CD4-positive, alpha-beta T cell treated with Interleukin-15 for 1 hour (primary cell): Measurements from ENCODE around the gene SOX18.
"Not testable (repeated sequence)": the region's sequence is repeated elsewhere in the genome, so short reads cannot be mapped to it uniquely, and the experiment has no call there.

Source experiments
- DNase-seq: peaks from one replicate; pipeline ENCODE4 v3.0.0-alpha.2; 2020

SOX18 gene

DNA sequence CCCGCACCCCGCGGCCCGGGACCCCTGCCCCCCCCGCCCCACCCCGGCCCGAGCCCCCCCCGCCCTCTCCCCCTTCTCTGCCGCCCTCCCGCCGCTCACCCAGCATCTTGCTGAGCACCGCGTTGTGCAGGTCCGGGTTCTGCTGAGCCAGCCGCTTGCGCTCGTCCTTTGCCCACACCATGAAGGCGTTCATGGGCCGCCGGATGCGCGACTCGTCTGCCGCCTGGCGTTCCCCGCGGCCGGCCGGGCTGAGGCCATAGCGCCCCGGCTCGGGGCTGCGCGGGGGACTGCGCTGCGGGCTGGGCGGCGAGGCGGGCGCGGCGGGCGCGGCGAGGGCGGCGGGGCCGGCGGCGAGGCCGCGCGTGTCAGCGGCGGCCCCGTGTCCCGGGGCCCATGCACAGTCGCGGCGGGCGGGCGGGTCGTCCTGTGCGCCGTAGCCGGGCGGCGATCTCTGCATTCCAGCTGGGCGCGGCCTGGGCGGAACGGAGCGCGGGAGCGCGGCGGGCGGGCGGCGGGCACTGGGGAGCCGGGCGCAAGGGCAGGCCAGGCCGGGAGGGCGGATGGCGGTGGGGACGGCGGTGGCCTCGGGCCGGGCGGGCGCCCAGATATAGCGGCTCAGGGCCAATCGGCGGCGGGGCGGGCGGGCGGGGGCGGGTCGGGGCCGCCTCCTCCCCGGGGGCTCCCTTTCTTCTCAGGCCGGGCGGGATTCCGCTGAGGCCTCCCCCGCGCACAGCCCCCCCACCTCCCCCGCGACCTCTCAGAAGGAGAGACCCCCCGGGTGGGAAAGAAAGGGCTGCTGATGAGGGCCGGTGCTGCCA, at the start of gene SOX18:
Gene SOX18 (minus strand): TSS at position 580 of the 818 bp plus-strand sequence. CDS start 123 bp downstream, at position 457.
- DNase-seq, result no peak

DNA sequence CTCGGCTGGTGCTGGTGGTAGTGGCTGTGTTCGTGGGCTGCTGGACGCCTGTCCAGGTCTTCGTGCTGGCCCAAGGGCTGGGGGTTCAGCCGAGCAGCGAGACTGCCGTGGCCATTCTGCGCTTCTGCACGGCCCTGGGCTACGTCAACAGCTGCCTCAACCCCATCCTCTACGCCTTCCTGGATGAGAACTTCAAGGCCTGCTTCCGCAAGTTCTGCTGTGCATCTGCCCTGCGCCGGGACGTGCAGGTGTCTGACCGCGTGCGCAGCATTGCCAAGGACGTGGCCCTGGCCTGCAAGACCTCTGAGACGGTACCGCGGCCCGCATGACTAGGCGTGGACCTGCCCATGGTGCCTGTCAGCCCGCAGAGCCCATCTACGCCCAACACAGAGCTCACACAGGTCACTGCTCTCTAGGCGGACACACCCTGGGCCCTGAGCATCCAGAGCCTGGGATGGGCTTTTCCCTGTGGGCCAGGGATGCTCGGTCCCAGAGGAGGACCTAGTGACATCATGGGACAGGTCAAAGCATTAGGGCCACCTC, 49.1 kb upstream of the SOX18 start:
- no peak for DNase-seq

DNA sequence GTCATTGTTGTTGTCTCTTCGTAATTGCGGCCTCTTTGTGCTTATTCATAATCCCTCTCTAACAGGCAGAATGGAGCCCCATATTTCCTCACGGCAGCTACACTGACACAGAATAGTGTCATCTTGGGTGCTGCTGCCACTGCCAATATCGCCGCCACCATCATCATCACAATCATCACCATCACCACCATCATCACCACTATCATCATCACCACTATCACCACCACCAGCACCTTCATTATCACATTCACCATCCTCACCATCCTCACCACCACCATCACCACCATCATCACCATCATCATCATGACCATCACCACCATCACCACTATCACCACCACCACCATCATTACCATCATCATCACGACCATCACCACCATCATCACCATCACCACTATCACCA, 47.1 kb upstream of the SOX18 start:
- no peak for DNase-seq

DNA sequence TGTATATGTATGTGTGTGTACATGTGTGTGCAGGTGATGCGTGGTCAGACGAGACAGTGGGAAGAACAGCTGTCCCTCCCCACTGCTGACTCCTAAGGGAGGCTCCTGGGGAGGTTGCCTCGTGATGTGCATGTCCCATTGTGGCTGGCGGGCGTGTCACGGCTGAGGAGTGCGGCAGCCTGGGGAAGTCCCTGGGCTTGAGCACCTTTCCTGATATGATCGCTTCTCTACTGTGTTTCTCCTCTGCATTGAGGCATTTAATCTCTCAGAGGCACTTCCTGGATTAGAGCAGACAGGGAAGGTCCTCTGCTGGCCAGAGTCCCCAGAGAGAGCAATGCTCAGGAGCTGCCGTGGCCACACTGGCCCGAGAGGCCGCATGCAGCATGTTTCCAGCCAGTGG, 46.5 kb upstream of the SOX18 start:
- DNase-seq, result no peak

DNA sequence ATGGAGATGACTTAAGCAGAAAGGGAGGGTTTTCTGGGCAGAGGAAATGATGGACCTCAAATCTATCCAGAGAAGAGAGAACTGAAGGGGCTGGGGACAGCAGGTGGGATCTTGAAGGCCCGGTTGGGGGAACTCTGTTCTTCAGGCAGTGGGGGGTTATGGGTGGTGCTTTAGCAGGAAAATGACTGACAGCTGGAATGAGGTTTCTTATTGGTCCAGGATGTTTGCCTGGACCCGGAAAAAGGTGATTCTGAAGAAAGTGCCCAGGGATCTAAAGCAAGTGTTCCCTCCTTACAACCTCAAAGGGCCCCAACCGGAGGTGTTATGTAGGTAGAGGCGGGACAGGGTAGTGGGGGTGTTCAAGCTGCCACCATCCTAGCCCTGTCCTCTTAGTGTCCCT, 46.0 kb upstream of the SOX18 start:
- no peak for DNase-seq

DNA sequence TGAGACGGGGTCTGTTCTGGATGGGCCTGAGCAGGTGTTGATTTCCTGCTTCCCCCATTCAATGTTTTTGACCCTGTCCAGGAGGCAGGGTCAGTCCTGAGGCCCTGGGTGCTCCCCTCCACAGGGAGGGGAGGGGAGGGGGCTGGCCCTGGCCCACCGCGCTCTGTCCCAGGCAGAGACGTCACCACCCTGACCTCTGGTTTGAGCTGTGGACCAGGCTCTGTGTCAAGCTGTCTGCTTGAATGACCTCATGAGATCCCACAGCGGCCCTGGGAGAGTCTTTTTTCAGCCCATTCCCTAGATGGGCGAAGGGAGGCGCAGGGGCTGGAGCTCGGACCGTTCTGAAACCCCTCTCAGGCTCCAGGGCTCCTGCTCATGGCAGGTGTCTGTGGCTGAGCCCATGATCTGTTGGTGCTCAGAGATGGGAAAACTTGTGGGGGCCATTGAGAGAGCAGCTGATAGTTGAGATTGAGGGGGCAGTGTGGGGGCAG, 43.6 kb upstream of the SOX18 start:
- DNase-seq, result no peak

DNA sequence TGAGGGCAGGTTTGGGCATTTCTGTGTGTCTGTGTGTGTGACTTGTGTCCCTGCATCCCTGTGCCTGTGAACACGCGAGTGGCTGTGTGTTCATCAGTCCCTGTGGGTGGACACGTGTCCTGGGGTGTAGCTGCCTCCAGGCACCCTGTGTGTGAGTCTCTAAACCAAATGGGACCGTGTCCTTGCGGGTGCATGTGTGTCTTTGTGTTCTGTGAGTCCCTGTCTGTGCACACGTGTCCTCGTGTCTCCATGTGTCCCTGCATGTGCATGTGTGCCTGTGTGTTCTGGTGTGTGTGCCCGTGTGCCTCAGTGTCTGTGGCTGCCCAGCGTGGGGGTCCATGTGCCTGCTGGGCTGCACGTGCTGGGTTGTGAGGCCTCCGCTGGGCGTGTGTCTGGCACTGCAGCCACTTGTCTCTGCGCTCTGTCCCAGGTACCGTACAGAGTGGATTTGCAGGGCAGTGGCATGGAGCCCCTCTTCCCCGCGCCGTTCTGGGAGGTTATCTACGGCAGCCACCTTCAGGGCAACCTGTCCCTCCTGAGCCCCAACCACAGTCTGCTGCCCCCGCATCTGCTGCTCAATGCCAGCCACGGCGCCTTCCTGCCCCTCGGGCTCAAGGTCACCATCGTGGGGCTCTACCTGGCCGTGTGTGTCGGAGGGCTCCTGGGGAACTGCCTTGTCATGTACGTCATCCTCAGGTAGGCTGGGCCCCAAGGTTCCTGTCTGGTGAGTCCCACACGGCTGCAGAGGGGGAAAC, 43.0 kb upstream of the SOX18 start:
- DNase-seq, result no peak

DNA sequence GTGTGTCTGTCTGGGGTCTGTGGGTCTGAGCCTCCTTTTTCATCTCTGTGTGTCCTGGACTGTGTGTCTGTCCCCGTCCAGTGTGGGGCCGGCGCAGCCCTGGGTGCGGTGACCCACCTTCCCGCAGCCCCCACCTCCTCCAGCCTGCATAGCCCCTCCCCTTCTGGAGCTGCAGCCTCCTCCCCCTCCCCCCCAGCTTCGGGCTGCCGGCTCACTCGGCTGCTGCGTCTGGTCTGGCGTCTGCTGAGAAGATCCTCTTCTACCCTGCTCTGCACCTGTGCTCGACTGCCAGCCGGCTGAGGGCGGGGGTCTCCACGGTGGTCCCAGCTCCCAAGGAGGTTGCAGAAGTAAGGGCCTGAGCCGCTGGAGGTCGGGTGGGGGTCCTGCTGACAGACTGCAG, 42.3 kb upstream of the SOX18 start:
- DNase-seq, result no peak

DNA sequence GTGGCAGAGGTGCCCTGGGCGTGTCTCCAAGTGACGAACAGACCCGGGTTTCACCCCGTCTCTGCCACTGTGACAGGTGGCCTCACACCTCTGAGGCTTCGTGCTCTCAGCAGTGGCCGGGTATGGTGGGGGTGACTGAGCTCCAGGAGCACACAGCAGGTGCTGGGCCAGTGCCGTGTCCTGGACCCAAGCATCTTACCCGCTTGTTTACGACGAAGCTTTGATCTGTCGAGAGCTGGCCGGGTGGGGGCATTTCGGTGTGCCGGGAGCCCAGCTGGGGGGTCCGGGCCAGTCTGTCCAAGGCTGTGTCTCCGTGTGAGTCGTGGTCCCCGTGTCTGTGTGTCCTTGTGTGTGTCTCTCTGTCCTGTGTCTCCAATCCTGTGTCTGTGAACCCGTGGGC, 41.9 kb upstream of the SOX18 start:
- DNase-seq, result no peak

DNA sequence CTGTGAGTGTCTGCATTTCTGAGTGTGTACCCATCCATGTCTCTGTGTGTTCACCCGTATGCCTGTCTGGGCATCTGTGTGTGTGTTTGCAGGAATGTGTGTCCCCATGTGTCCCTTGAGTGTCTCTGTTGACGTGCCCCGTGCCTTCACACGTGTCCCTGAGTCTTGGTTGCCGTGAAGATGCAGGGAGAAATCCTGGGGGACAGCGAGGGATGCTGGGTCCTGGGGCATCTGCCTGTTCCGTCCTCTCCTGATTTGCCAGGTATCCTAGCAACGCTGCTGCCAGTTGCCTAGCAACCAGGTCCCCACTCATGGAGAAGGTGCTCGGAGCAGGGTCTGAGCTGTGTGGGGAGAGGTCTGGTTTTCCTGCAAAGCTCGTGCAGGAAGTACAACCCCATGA, 40.7 kb upstream of the SOX18 start:
- no peak for DNase-seq

DNA sequence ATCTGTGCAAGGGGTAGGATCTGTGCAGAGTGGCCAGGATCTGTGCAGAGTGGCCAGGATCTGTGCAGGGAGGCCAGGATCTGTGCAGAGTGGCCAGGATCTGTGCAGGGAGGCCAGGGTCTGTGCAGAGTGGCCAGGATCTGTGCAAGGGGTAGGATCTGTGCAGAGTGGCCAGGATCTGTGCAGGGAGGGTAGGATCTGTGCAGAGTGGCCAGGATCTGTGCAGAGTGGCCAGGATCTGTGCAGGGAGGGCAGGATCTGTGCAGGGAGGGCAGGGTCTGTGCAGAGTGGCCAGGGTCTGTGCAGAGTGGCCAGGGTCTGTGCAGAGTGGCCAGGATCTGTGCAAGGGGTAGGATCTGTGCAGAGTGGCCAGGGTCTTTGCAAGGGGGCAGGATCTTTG, 39.1 kb upstream of the SOX18 start:
- not testable (repeated sequence) for DNase-seq

DNA sequence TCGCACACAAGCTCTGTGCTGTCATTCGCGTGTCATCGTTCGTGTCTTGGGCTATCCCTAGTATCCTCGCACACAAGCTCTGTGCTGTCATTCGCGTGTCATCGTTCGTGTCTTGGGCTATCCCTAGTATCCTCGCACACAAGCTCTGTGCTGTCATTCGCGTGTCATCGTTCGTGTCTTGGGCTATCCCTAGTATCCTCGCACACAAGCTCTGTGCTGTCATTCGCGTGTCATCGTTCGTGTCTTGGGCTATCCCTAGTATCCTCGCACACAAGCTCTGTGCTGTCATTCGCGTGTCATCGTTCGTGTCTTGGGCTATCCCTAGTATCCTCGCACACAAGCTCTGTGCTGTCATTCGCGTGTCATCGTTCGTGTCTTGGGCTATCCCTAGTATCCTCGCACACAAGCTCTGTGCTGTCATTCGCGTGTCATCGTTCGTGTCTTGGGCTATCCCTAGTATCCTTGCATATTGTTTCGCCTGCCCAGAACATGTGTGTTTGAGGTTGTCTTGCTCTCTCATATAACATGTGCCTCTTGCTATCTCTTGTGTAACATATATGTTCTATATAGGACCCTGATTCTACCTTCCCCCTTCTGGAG, 37.9 kb upstream of the SOX18 start:
- not testable (repeated sequence) for DNase-seq

DNA sequence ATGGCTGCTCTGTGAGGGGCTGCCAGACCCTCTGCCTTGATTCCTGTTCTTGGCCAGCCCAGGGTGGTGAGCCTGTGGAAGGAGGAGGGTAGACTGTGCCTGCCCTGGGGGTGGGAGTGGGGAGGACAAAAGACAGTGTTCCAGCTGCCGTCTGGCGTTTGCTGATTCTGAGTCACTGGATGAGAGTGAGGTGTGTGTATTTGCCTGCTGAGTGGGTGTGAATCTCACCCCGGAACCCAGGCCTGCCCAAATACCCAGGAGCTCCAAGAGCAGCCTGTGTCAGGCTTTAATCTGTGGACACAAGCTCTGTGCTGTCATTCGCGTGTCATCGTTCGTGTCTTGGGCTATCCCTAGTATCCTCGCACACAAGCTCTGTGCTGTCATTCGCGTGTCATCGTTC, 37.4 kb upstream of the SOX18 start:
- no peak for DNase-seq

DNA sequence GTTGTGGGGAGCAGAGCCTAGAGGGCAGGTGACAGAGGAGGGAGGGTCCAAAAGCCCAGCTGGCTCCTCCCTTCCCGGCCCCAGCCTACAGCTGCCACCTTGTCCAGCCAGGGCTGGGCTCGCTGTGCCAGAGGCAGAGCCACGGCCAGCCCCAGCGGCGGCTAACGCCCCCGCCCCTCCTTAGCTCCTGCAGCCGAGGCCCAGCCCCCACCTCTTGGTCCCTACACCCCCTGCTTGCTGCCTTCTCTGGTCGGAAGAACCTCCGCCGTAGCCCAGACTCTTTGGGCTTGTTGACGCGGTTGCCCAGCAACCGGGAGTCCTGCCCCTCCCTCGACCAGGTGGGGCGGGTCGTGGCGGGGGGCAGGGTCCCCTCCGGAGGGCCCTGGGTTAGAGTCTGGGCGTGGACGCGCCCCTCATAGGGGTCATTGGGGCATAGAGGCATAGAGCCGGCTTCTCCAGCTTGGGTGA, 35.3 kb upstream of the SOX18 start:
- DNase-seq, result no peak

DNA sequence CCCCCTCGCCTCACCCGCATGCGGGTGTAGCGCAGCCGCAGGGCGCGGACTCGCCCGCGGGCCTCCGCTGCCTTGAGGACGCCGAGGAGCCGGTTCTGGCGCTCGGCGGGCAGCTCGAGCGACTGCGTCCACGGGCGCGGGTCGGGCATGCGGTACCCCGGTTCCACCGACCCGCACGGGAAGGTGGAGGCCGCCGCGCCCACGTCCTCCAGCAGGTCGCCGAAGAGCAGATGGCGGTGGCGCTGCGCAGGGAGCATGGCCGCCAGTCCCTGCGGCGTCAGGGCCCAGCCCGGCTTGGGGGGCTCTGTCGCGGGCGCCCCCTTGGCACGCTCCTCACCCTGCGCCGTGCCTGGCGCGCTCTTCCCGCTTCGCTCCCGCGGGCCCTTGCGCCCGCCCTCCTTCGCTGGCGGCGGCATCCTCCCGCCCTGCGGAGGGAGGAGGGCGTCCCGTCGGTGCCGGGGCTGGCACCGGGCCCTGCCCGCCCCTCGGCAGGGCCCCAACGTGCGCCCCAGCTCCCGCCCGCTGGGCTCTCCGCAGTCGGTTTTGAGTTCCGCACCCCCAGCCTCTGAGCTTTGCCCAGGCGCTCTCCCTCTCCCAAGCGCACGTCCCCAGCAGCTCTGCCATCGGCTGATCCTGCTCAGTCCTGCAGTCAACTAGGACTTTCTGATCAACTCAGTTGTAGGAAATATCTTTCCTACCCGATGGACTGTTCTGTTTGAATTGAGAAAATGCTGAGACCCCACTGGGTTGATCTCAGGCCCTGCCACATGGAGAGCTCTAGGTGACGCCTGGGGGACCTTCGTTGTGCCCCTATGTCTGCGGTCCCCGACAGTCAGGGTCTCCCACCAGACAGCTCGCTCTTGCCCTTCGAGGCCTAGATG, 34.6 kb upstream of the SOX18 start, which contains the start of gene LKAAEAR1:
Gene LKAAEAR1 (minus strand): TSS at position 595 of the 881 bp plus-strand sequence. CDS start 179 bp downstream, at position 416.
- no peak for DNase-seq

DNA sequence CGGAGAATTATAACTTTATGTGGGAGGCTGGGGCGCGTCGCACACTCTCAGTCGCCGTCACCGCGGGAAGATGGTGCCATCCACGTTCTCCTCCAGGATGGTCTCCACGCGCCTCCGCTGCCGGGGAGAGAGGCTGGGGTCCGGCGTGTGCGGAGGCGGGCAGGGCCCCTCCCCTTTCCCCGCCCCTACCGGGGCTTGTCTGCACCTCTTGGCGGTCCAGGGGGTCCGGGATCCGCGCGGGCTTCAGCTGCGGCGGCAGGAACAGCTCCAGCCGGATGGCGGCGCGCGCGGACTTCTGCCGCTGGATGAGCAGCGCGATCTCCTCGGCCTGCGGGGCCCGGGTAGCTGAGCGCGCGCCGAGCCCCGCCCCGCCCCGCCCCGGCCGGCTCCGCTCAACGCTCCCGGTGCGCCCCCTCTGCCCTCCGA, 34.0 kb upstream of the SOX18 start:
- DNase-seq, result peak; percentile 73

DNA sequence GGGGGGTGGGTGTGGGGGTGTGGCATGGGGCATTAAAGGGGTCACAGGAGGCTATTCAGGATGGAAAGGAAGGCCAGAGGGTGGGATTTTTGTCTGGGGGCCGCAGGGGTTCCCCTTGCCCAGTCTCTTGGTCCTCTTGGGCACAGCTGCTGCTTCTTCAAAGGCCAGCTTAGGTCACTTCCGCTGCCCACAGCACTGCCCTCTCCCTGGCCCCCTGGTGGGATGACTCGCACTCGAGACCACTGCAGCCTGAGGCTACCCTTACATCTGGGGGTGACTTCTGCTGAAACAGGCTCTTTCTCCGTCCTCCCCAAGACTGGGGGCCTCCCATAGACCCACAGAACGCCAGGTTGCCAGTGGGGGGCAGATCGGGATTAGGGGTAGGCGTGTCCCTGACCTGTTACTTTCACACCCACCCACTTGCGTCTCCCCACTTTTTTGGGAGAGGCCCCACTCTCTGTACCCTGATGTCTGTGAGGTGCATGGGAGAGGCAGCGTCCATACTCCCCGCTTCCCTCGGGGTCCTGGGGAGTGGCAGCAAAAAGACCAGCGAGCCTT, 33.5 kb upstream of the SOX18 start:
- no peak for DNase-seq

DNA sequence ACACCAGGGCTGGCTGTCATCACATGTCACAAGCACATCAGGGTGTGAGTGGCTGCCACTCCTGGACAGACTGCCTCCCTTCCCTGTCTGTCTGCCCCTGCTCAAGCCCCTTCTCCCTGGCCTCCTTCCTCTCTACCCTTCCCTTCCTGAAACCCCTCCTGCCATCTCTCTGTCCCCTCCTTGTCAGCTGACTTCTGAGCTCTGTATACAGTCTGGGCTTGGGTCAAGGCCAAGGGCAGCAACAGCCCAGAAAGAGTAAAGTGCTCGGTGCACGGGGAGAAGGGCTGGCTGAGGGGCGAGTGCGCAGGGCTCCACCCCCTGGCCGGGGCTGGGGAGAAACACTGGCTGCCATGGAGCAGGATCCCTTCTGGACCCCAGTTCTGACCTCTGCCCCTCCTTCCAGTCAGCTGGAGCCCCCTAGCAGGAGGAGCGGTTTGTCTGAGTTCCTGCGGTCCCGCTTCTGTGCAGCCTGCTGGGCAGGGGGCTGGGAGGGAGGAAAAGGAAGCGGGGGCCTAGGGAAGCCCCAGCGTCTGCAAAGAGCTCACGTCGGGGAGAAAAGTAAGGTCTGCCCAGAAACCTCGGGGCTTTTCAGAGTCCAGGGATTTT, 32.8 kb upstream of the SOX18 start:
- no peak for DNase-seq

DNA sequence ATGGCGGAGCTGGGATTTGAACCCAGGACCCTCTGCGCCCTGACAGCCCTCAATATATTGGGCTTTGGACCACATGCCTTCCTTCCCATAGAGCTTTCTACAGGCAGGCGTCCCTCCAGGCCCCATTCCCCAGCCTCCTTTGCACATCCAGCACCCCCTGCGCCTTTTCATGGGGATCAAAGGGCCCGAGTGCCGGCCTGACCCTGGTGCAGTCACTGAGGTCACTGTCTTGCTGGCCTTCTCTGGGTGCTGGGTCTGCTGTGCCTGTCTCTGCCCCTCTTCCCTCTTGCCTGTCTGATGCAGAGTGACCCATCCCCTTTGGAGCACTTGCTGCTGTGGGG, 32.2 kb upstream of the SOX18 start:
- no peak for DNase-seq

DNA sequence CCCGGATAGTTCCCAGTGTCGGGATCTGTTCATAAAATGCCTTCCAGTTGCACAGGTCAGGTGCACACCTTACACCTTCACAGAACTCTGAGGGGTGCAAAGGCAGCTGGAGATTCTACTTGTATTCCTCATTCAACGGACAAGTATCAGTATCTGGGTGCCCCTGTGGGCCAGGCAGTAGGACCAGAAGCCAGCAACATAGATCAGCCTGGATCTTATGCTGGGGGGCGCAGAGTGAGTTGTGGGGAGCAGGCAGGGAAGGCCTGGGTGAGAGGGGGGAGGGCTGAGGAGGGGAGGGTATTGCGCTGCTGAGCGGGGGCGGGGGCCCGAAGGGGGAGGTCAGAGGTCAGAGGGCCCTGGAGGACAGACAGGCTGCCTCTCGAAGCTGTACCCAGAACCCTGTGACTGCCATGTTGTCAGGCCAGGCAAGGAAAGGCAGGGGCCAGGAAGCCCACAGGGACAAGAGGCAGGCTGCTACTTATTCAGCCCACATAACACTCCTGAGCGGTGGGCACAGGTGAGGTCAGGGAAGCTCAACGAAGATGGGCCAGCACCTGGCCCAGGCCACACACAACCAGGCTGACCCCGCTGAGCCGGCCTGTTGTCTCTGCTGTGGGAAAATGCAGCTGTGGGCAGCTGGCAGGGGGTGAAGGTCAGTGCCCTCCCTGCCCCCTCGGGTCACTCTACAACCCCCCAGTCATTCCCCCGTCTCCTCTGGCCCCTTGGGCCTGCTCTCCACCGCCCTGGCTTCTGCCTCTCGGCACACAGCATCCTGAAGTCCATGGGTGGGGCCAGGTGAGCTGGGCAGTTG, 31.6 kb upstream of the SOX18 start:
- no peak for DNase-seq
